IMR-90 (cell line): ENCODE data around the gene KCNMA1. TPM values are rescaled to one million over a fixed set of nuclear protein-coding genes. Genes with fewer than 3 reads are reported as not detected.
A peak's percentile ranks its signal among the peaks of the same experiment; 100 is the strongest.

Experiments
- ATAC-seq: fragments of 200-7000 bp; cut with Tn5 transposase; 2 replicates; pipeline ENCODE4 v1.9.1; 2020; ENCODE audit warnings: low read depth, mild to moderate bottlenecking, moderate library complexity
- BruUV-seq: library from RNA; stranded (reverse); fragments of 400-500 nt; replicated peaks from 2 replicates; lab custom pipeline; 2021; lab: Mats Ljungman, UMichigan
- CTCF ChIA-PET: fragments of 300-600 bp; formaldehyde crosslinking; extraction: SDS; loops from one replicate; lab custom pipeline; 2021; ENCODE audit warnings: antibody characterized with exemption; lab: Yijun Ruan, JAX
- POLR2A ChIA-PET: fragments of 300-600 bp; sonication (Branson Sonifier 250); formaldehyde crosslinking; loops from one replicate; lab custom pipeline; 2022; ENCODE audit warnings: antibody characterized with exemption; ENCODE audit not compliant: unreplicated experiment; lab: Charles Lee
- DNase-seq: peaks from one replicate; pipeline ENCODE4 v3.0.0; 2013
- H2AFZ ChIP-seq: replicated peaks from 2 replicates; pipeline ENCODE3; 2013; ENCODE audit warnings: low read length, mild to moderate bottlenecking; ENCODE audit not compliant: poor library complexity
- H2AK5ac ChIP-seq: 2 replicates; pipeline ENCODE4 v1.6.1; 2013; ENCODE audit warnings: low read depth, low read length, inconsistent platforms
- H2AK9ac ChIP-seq: replicated peaks from 2 replicates; pipeline ENCODE3; 2013; ENCODE audit warnings: mild to moderate bottlenecking, low read depth, low read length, moderate library complexity; ENCODE audit not compliant: poor library complexity
- H2BK120ac ChIP-seq: 2 replicates; pipeline ENCODE4 v1.6.1; 2013; ENCODE audit warnings: low read depth, low read length, inconsistent platforms
- H2BK15ac ChIP-seq: 3 replicates; pipeline ENCODE4 v1.6.1; 2013; ENCODE audit warnings: low read depth, low read length, inconsistent platforms
- H2BK20ac ChIP-seq: 2 replicates; pipeline ENCODE4 v1.6.1; 2013; ENCODE audit warnings: low read depth, mild to moderate bottlenecking, inconsistent platforms, low read length, moderate library complexity
- H2BK5ac ChIP-seq: 2 replicates; pipeline ENCODE4 v1.6.1; 2013; ENCODE audit warnings: mild to moderate bottlenecking, low read depth, low read length, inconsistent platforms; ENCODE audit not compliant: poor library complexity, severe bottlenecking
- H3K14ac ChIP-seq: replicated peaks from 2 replicates; pipeline ENCODE4 v1.6.1; 2013; ENCODE audit warnings: low read depth, low read length, inconsistent platforms
- H3K18ac ChIP-seq: 2 replicates; pipeline ENCODE4 v1.6.1; 2013; ENCODE audit warnings: low read depth, low read length, control low read depth
- H3K23ac ChIP-seq: 2 replicates; pipeline ENCODE4 v1.6.1; 2013; ENCODE audit warnings: low read depth, low read length, inconsistent platforms
- H3K27ac ChIP-seq: 2 replicates; pipeline ENCODE4 v1.5.1; 2013; ENCODE audit warnings: mild to moderate bottlenecking, control low read depth, low read length; ENCODE audit not compliant: insufficient read depth
- H3K27me3 ChIP-seq: 2 replicates; pipeline ENCODE4 v1.6.1; 2013; ENCODE audit warnings: low read length; ENCODE audit not compliant: control insufficient read depth, insufficient read depth
- H3K36me3 ChIP-seq: 2 replicates; pipeline ENCODE4 v1.6.1; 2013; ENCODE audit warnings: low read length, mixed read lengths; ENCODE audit not compliant: control insufficient read depth, insufficient read depth
- H3K4ac ChIP-seq: 2 replicates; pipeline ENCODE4 v1.6.1; 2013; ENCODE audit warnings: low read depth, low read length, inconsistent platforms
- H3K4me1 ChIP-seq: 2 replicates; pipeline ENCODE4 v1.6.1; 2013; ENCODE audit warnings: low read length, mixed read lengths; ENCODE audit not compliant: control insufficient read depth, insufficient read depth
- H3K4me2 ChIP-seq: 2 replicates; pipeline ENCODE4 v1.6.1; 2013; ENCODE audit warnings: low read depth, mild to moderate bottlenecking, control low read depth, low read length, moderate library complexity
- H3K4me3 ChIP-seq: 2 replicates; pipeline ENCODE4 v1.5.1; 2013; ENCODE audit warnings: low read depth, mild to moderate bottlenecking, control low read depth, low read length, moderate library complexity; ENCODE audit not compliant: insufficient read depth
- H3K56ac ChIP-seq: 2 replicates; pipeline ENCODE4 v1.6.1; 2013; ENCODE audit warnings: low read length, inconsistent platforms; ENCODE audit not compliant: insufficient read depth; ENCODE audit errors: extremely low read depth
- H3K79me1 ChIP-seq, 2 experiments: 2 replicates each; pipeline ENCODE4 v1.6.1; 2013; ENCODE audit warnings: low read length in 2 of 2, inconsistent platforms in 1 of 2, low read depth in 1 of 2
- H3K9ac ChIP-seq: 2 replicates; pipeline ENCODE4 v1.6.1; 2013; ENCODE audit warnings: low read depth, low read length, control low read depth
- H3K9me1 ChIP-seq: 2 replicates; pipeline ENCODE4 v1.6.1; 2013; ENCODE audit warnings: low read length, inconsistent platforms; ENCODE audit not compliant: insufficient read depth
- H3K9me3 ChIP-seq: 2 replicates; pipeline ENCODE4 v1.6.1; 2013; ENCODE audit warnings: low read length; ENCODE audit not compliant: control insufficient read depth, insufficient read depth
- H4K20me1 ChIP-seq: 2 replicates; pipeline ENCODE4 v1.6.1; 2013; ENCODE audit warnings: low read length, inconsistent platforms; ENCODE audit not compliant: insufficient read depth
- H4K5ac ChIP-seq: 2 replicates; pipeline ENCODE4 v1.6.1; 2013; ENCODE audit warnings: mild to moderate bottlenecking, low read depth, low read length, control low read depth
- H4K8ac ChIP-seq, 2 experiments: 2 replicates each; pipeline ENCODE4 v1.6.1; 2013; ENCODE audit warnings: low read depth in 2 of 2, low read length in 2 of 2, control low read depth in 1 of 2, inconsistent platforms in 1 of 2
- H4K91ac ChIP-seq: 2 replicates; pipeline ENCODE4 v1.6.1; 2013; ENCODE audit warnings: low read depth, low read length, inconsistent platforms; ENCODE audit not compliant: insufficient read depth
- BHLHE40 ChIP-seq: fragments of 150-350 bp; IDR thresholded peaks from 2 replicates; pipeline ENCODE4 v1.6.1; 2016; ENCODE audit warnings: mild to moderate bottlenecking, low read depth, low read length
- CEBPB ChIP-seq: IDR thresholded peaks from 2 replicates; pipeline ENCODE4 v1.6.1; 2012; ENCODE audit warnings: low read depth, low read length, improper control_type of control experiment
- CHD1 ChIP-seq: IDR thresholded peaks from 2 replicates; pipeline ENCODE4 v1.6.1; 2012; ENCODE audit warnings: low read depth, low read length, improper control_type of control experiment
- FOS ChIP-seq: fragments of 150-350 bp; IDR thresholded peaks from 2 replicates; pipeline ENCODE4 v1.6.1; 2016; ENCODE audit warnings: low read depth, low read length
- MAFK ChIP-seq: IDR thresholded peaks from 2 replicates; pipeline ENCODE4 v1.6.1; 2012; ENCODE audit warnings: low read depth, low read length, improper control_type of control experiment
- MAZ ChIP-seq: IDR thresholded peaks from 2 replicates; pipeline ENCODE4 v1.6.1; 2012; ENCODE audit warnings: low read depth, mild to moderate bottlenecking, low read length, improper control_type of control experiment, moderate library complexity, borderline replicate concordance
- MXI1 ChIP-seq: IDR thresholded peaks from 2 replicates; pipeline ENCODE4 v1.6.1; 2012; ENCODE audit warnings: low read depth, mild to moderate bottlenecking, low read length, moderate library complexity, borderline replicate concordance
- NFE2L2 ChIP-seq: fragments of 150-350 bp; IDR thresholded peaks from 2 replicates; pipeline ENCODE4 v1.6.1; 2016; ENCODE audit warnings: low read depth, mild to moderate bottlenecking, low read length
- POLR2A ChIP-seq: IDR thresholded peaks from 2 replicates; pipeline ENCODE4 v1.6.1; 2012; ENCODE audit warnings: mild to moderate bottlenecking, low read depth, low read length
- RAD21 ChIP-seq: IDR thresholded peaks from 2 replicates; pipeline ENCODE4 v1.6.1; 2012; ENCODE audit warnings: low read length, improper control_type of control experiment
- RCOR1 ChIP-seq: IDR thresholded peaks from 2 replicates; pipeline ENCODE4 v1.6.1; 2012; ENCODE audit warnings: mild to moderate bottlenecking, low read length, improper control_type of control experiment; ENCODE audit not compliant: insufficient replicate concordance
- RFX5 ChIP-seq: IDR thresholded peaks from 2 replicates; pipeline ENCODE4 v1.8.0; 2012; ENCODE audit warnings: low read depth, mild to moderate bottlenecking, low read length, moderate library complexity
- SMC3 ChIP-seq: fragments of 150-350 bp; IDR thresholded peaks from 2 replicates; pipeline ENCODE4 v1.6.1; 2016; ENCODE audit warnings: low read depth, mild to moderate bottlenecking, antibody characterized with exemption, low read length, moderate library complexity
- WGBS, 2 experiments: methylation state at CpG; one replicate each; pipeline versions ENCODE4 v1.1.5 to v1.1.7; 2013; ENCODE audit warnings: missing lambda C conversion rate in 2 of 2; ENCODE audit not compliant: insufficient read length in 1 of 2; ENCODE audit errors: extremely low coverage in 2 of 2; 5-methylcytosine and 5-hydroxymethylcytosine counted together
- dilution Hi-C: fragments of 300-500 bp; cut with HindIII; formaldehyde crosslinking; loops from one replicate; pipeline ENCODE4 v1.14.3; 2018; ENCODE audit warnings: low sequenced_read_pairs; ENCODE audit not compliant: unreplicated experiment
- in situ Hi-C: fragments of 300-500 bp; cut with MboI; formaldehyde crosslinking; loops from 3 replicates; pipeline ENCODE4 v1.14.3; 2019; ENCODE audit warnings: low sequenced_read_pairs, inconsistent platforms, mixed read lengths
- intact Hi-C: fragments of 100-400 bp; cut with micrococcal nuclease; formaldehyde crosslinking; loops from 2 replicates; pipeline ENCODE4 v1.10.0; 2022
- polyA plus RNA-seq, 3 experiments: library from polyadenylated mRNA; depleted of rRNA; stranded (reverse); fragments of >200 nt; gene quantifications; 2 replicates each; pipeline ENCODE4 v1.2.3, GENCODE V29; 2012; ENCODE audit warnings: low replicate concordance in 1 of 3
- total RNA-seq: library from RNA; depleted of rRNA; stranded (reverse); fragments of >200 nt; gene quantifications from 2 replicates; pipeline ENCODE4 v1.2.3, GENCODE V29; 2012
- TF ChIP-seq, protein P1 (sequence below): conservative IDR thresholded peaks from 2 replicates; pipeline ENCODE4 v1.5.1; 2012; ENCODE audit warnings: mild to moderate bottlenecking, low read depth, low read length, improper control_type of control experiment
- TF ChIP-seq, protein P2 (sequence below): fragments of 150-350 bp; IDR thresholded peaks from 2 replicates; pipeline ENCODE4 v1.6.1; 2016; ENCODE audit warnings: low read depth, mild to moderate bottlenecking, low read length, moderate library complexity, borderline replicate concordance
- TF ChIP-seq, protein P3 (sequence below): fragments of 150-350 bp; IDR thresholded peaks from 2 replicates; pipeline ENCODE4 v1.6.1; 2017; ENCODE audit warnings: mild to moderate bottlenecking, antibody characterized with exemption, low read length, low read depth

Gene KCNMA1
- total and polyA plus RNA-seq, 2 of the 4 experiments (the other 2 are of a cell fraction), result 25.6 to 29.6 TPM

DNA sequence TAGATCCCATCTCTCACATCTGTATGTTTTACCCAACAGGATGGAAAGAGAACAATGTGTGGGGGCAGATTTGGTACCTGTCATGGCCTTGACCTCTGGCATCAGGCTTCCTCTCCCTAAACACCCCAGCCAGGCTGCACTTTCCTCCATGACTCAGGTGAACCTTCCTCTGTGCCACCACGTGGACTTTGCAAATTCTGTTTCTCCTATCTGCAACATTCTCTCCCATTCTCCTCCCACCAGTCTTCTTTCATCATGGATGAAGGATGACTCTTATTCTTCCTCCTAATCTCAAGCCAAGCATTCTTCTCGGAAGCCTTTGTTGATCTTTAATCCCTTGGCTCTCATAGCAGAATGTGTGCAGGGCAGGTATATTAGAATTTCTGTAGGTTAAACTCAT is 355.4 kb downstream of the KCNMA1 start:
- no peak overlapping the region for H3K27ac ChIP-seq
- dilution Hi-C loops, result no loop called here
- no TSS peak for BruUV-seq

More for the DNA sequence above, 355.4 kb downstream of the KCNMA1 start:
- H2AFZ ChIP-seq, result no peak overlapping the region
- no peak overlapping the region for H3K23ac ChIP-seq
- WGBS, 2 experiments, result 80% methylated on average over 1 of the region's 2 CpGs; no CpG with 5 or more reads in 1 of the 2 experiments
- H3K4me3 ChIP-seq, result no peak overlapping the region
- H3K4ac ChIP-seq, result no peak overlapping the region
- CTCF ChIA-PET, result no interaction called here
- H3K36me3 ChIP-seq, result no peaks in the 10 kb centered on the region
- H3K4me2 ChIP-seq, result no peak overlapping the region
- H3K27me3 ChIP-seq, result no peaks in the 10 kb centered on the region; the same call in 1 of the 2 replicates
- H3K9ac ChIP-seq, result no peak overlapping the region
- ATAC-seq, result no peak
- no peak overlapping the region for H2AK9ac ChIP-seq
- H2AK5ac ChIP-seq, result 0 out of 2 replicates have a peak overlapping the region, but pooled peaks have one; percentile 31
- H2BK120ac ChIP-seq, result no peak overlapping the region
- no peaks in the 10 kb centered on the region for H3K79me1 ChIP-seq
- POLR2A ChIA-PET, result no interaction called here
- in situ Hi-C loops, result no loop called here
- H3K4me1 ChIP-seq, result peaks cover 2% of the 10 kb centered on the region; the same call in 1 of the 2 replicates
- no peak overlapping the region for H4K5ac ChIP-seq
- no peak overlapping the region for H4K91ac ChIP-seq
- no peaks in the 10 kb centered on the region for H3K9me3 ChIP-seq
- H2BK20ac ChIP-seq, result no peak overlapping the region
- H4K20me1 ChIP-seq, result no peaks in the 10 kb centered on the region
- intact Hi-C loops, result no loop called here
- no peak overlapping the region for H3K14ac ChIP-seq
- DNase-seq, result no peak
- no peaks in the 10 kb centered on the region for H3K9me1 ChIP-seq
- H3K18ac ChIP-seq, result no peak overlapping the region
- TF ChIP-seq POLR2A (no peak), MAFK (no peak), CHD1 (no peak), CEBPB (no peak), MAZ (no peak), RCOR1 (no peak), RFX5 (no peak), BHLHE40 (no peak), SMC3 (no peak), FOS (no peak), NFE2L2 (no peak), RAD21 (no peak), MXI1 (no peak)
- TF ChIP-seq, protein P1, sequence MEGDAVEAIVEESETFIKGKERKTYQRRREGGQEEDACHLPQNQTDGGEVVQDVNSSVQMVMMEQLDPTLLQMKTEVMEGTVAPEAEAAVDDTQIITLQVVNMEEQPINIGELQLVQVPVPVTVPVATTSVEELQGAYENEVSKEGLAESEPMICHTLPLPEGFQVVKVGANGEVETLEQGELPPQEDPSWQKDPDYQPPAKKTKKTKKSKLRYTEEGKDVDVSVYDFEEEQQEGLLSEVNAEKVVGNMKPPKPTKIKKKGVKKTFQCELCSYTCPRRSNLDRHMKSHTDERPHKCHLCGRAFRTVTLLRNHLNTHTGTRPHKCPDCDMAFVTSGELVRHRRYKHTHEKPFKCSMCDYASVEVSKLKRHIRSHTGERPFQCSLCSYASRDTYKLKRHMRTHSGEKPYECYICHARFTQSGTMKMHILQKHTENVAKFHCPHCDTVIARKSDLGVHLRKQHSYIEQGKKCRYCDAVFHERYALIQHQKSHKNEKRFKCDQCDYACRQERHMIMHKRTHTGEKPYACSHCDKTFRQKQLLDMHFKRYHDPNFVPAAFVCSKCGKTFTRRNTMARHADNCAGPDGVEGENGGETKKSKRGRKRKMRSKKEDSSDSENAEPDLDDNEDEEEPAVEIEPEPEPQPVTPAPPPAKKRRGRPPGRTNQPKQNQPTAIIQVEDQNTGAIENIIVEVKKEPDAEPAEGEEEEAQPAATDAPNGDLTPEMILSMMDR, result no peak
- TF ChIP-seq, protein P2, sequence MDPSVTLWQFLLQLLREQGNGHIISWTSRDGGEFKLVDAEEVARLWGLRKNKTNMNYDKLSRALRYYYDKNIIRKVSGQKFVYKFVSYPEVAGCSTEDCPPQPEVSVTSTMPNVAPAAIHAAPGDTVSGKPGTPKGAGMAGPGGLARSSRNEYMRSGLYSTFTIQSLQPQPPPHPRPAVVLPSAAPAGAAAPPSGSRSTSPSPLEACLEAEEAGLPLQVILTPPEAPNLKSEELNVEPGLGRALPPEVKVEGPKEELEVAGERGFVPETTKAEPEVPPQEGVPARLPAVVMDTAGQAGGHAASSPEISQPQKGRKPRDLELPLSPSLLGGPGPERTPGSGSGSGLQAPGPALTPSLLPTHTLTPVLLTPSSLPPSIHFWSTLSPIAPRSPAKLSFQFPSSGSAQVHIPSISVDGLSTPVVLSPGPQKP, result no peak
- TF ChIP-seq, protein P3, sequence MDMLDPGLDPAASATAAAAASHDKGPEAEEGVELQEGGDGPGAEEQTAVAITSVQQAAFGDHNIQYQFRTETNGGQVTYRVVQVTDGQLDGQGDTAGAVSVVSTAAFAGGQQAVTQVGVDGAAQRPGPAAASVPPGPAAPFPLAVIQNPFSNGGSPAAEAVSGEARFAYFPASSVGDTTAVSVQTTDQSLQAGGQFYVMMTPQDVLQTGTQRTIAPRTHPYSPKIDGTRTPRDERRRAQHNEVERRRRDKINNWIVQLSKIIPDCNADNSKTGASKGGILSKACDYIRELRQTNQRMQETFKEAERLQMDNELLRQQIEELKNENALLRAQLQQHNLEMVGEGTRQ, result no peak
- no peak overlapping the region for H2BK5ac ChIP-seq
- H2BK15ac ChIP-seq, result 0 out of 3 replicates have a peak overlapping the region, but pooled peaks have one; percentile 28
- no peak overlapping the region for H4K8ac ChIP-seq
- no peak overlapping the region for H3K56ac ChIP-seq
